Measurements from ENCODE around the gene BPNT1.

DNA sequence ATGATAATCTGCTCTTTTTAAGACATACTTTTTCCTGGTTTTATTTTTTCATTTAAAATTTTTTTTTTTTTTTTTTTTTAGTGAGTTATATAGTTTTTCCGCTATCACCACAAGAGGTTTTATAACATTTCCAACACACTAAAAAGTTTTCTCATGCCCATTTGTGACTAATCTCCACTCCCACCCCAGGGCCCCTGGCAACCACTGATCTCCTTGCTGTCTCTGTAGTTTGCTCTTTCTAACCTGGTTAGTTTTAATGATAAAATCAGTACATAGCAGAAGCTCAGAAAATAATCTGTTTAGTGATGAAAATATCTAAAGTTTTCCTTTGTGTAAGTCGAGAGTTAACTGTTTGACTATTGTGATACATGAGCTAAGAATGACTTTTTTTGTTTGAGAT lies 46.2 kb upstream of the BPNT1 start:
- TF ChIP-seq POLR2AphosphoS5 (IDR thresholded peaks at IDR 0.05) = no peak
- TF ChIP-seq, protein P1, sequence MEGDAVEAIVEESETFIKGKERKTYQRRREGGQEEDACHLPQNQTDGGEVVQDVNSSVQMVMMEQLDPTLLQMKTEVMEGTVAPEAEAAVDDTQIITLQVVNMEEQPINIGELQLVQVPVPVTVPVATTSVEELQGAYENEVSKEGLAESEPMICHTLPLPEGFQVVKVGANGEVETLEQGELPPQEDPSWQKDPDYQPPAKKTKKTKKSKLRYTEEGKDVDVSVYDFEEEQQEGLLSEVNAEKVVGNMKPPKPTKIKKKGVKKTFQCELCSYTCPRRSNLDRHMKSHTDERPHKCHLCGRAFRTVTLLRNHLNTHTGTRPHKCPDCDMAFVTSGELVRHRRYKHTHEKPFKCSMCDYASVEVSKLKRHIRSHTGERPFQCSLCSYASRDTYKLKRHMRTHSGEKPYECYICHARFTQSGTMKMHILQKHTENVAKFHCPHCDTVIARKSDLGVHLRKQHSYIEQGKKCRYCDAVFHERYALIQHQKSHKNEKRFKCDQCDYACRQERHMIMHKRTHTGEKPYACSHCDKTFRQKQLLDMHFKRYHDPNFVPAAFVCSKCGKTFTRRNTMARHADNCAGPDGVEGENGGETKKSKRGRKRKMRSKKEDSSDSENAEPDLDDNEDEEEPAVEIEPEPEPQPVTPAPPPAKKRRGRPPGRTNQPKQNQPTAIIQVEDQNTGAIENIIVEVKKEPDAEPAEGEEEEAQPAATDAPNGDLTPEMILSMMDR (IDR thresholded peaks at IDR 0.05 in 8 of 11, conservative IDR thresholded peaks at IDR 0.05 in 3 of 11) = no peak
